DOHH2 (cell line): ENCODE measurements around the gene ZNF670.

Source experiments
- H3F3A ChIP-seq: fragments of 200-600 bp; sonication (generic), shearing (Covaris generic); 2 replicates; pipeline ENCODE4 v1.6.0; 2016; ENCODE audit warnings: antibody characterized with exemption, mild to moderate bottlenecking; ENCODE audit not compliant: control insufficient read depth, insufficient read depth
- H3K27ac ChIP-seq: fragments of 200-600 bp; sonication (generic); 2 replicates; pipeline ENCODE4 v1.5.1; 2014; ENCODE audit warnings: low read depth, mild to moderate bottlenecking, low read length, moderate library complexity
- H3K27me3 ChIP-seq: fragments of 200-600 bp; sonication (generic); 2 replicates; pipeline ENCODE4 v1.6.1; 2014; ENCODE audit warnings: mild to moderate bottlenecking, low read length, mixed read lengths; ENCODE audit not compliant: control insufficient read depth
- H3K36me3 ChIP-seq: fragments of 200-600 bp; sonication (generic); 2 replicates; pipeline ENCODE4 v1.6.1; 2014; ENCODE audit warnings: mild to moderate bottlenecking, low read length, moderate library complexity, mixed read lengths; ENCODE audit not compliant: control insufficient read depth
- H3K4me1 ChIP-seq: fragments of 200-600 bp; sonication (generic); 2 replicates; pipeline ENCODE4 v1.6.1; 2014; ENCODE audit warnings: mild to moderate bottlenecking, low read length, mixed read lengths; ENCODE audit not compliant: control insufficient read depth
- H3K4me2 ChIP-seq: fragments of 200-600 bp; sonication (generic); 2 replicates; pipeline ENCODE4 v1.6.0; 2014; ENCODE audit warnings: mild to moderate bottlenecking, low read length, moderate library complexity
- H3K4me3 ChIP-seq: fragments of 200-600 bp; sonication (generic); 2 replicates; pipeline ENCODE4 v1.5.1; 2014; ENCODE audit warnings: mild to moderate bottlenecking, low read length, mixed read lengths
- H3K79me2 ChIP-seq: fragments of 200-600 bp; sonication (generic); 2 replicates; pipeline ENCODE4 v1.6.1; 2014; ENCODE audit warnings: mild to moderate bottlenecking, low read length, mixed read lengths; ENCODE audit not compliant: control insufficient read depth
- H3K9me2 ChIP-seq: fragments of 200-600 bp; sonication (generic); replicated peaks from 2 replicates; pipeline ENCODE4 v1.6.1; 2014; ENCODE audit warnings: mild to moderate bottlenecking, low read length, mixed read lengths; ENCODE audit not compliant: control insufficient read depth
- H3K9me3 ChIP-seq: fragments of 200-600 bp; sonication (generic); 2 replicates; pipeline ENCODE4 v1.6.1; 2014; ENCODE audit warnings: antibody characterized with exemption, low read length, mixed read lengths; ENCODE audit not compliant: control insufficient read depth, insufficient read depth
- H4K20me1 ChIP-seq: fragments of 200-600 bp; sonication (generic); 2 replicates; pipeline ENCODE4 v1.6.0; 2014; ENCODE audit warnings: low read depth, mild to moderate bottlenecking, antibody characterized with exemption, low read length, moderate library complexity; ENCODE audit not compliant: control insufficient read depth, insufficient read depth
- EZH2phosphoT487 ChIP-seq: fragments of 200-600 bp; sonication (generic); IDR thresholded peaks from 2 replicates; pipeline ENCODE4 v1.6.1; 2017; ENCODE audit warnings: borderline replicate concordance, mild to moderate bottlenecking, antibody characterized with exemption, low read length, moderate library complexity, mixed read lengths
- TF ChIP-seq, protein P1 (sequence below): fragments of 200-600 bp; sonication (generic); IDR thresholded peaks from one replicate; pipeline ENCODE4 v1.5.1; 2014; ENCODE audit warnings: antibody characterized with exemption, mild to moderate bottlenecking, low read depth, low read length; ENCODE audit not compliant: poor library complexity, severe bottlenecking

The ZNF670 gene

DNA sequence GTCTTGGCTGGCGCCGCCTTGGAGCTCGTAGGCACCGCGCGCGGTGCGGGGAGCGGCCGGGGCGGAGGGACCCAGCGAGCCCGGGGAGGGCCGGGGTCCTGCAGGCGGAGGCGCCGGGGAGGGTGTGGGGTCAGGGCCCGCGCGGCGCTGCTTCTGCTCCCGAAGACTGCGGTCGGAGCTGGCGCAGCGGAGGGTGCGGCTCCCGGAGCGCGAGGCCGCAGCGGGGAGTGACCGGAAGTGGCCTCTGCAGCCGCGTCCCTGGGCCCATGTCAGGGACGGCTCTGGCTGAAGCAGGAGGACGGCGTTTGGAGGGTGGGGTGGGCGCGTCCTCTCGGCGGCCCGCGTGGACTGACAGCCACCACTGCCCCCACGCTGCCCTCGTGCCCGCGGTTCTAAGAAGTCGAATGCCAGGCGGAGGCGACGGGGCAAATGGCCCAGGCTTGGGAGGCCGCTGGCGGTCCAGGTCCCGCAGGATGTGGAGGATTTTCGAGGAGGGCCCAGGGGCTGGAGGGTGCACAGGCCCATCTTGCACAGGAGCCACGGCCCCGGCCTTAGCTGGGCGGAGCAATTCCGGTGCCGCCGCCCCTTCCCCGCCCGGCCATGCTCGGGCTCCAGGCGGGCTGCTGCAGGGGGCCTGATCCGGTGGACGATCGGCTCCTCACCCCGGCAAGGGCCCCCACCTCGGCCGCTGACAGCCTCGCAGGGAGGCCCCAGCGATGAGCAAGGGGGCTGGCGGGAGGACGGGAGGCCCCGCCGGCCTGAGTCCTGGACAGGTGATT lies 33.3 kb upstream of the ZNF670 start:
- Histone ChIP-seq H3K9me3 (peaks cover 3% of the 10 kb centered on the region; the same call in 1 of the 2 replicates), H3K27me3 (no peaks in the 10 kb centered on the region), H3K79me2 (no peaks in the 10 kb centered on the region), H3K9me2 (no peaks in the 10 kb centered on the region), H4K20me1 (no peaks in the 10 kb centered on the region), H3K4me3 (no peak overlapping the region), H3K36me3 (no peaks in the 10 kb centered on the region), H3K4me2 (no peak overlapping the region), H3K4me1 (no peaks in the 10 kb centered on the region), H3K27ac (no peak overlapping the region), H3F3A (no peaks in the 10 kb centered on the region)
- no peak for TF ChIP-seq EZH2phosphoT487
- TF ChIP-seq, protein P1, sequence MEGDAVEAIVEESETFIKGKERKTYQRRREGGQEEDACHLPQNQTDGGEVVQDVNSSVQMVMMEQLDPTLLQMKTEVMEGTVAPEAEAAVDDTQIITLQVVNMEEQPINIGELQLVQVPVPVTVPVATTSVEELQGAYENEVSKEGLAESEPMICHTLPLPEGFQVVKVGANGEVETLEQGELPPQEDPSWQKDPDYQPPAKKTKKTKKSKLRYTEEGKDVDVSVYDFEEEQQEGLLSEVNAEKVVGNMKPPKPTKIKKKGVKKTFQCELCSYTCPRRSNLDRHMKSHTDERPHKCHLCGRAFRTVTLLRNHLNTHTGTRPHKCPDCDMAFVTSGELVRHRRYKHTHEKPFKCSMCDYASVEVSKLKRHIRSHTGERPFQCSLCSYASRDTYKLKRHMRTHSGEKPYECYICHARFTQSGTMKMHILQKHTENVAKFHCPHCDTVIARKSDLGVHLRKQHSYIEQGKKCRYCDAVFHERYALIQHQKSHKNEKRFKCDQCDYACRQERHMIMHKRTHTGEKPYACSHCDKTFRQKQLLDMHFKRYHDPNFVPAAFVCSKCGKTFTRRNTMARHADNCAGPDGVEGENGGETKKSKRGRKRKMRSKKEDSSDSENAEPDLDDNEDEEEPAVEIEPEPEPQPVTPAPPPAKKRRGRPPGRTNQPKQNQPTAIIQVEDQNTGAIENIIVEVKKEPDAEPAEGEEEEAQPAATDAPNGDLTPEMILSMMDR: no peak

DNA sequence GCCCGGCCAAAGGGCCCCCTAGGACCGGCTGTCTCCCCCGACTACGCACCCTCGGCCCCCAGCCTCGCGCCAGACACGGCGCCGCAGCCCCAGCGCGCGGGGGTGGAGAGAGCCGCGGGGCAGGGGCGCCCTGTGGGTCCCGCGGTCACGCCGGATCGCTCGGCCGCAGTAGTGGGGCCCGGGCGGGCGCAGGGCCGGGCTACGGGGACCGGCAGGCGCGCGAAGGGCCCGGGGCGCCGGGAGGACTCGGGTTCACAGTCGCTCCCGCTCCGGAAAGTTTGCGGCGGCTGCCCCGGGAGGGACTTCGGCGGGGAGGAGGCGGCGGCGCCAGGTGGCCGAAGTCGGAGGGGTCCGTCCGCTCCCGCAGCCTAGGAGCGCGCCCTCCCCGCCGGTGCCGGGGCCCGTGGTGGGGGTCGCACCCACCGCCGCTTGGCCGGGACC lies 32.7 kb upstream of the ZNF670 start:
- no peaks in the 10 kb centered on the region for H3K4me1 ChIP-seq
- no peaks in the 10 kb centered on the region for H4K20me1 ChIP-seq
- no peaks in the 10 kb centered on the region for H3K36me3 ChIP-seq
- no peak overlapping the region for H3K4me3 ChIP-seq
- H3F3A ChIP-seq: no peaks in the 10 kb centered on the region
- H3K27me3 ChIP-seq: no peaks in the 10 kb centered on the region
- H3K9me2 ChIP-seq: no peaks in the 10 kb centered on the region
- peaks cover 3% of the 10 kb centered on the region; the same call in 1 of the 2 replicates for H3K9me3 ChIP-seq
- TF ChIP-seq, protein P1: no peak
- TF ChIP-seq EZH2phosphoT487: no peak
- H3K4me2 ChIP-seq: no peak overlapping the region
- H3K79me2 ChIP-seq: no peaks in the 10 kb centered on the region
- no peak overlapping the region for H3K27ac ChIP-seq

- Histone ChIP-seq H3F3A (no peaks in the 10 kb centered on the region), H3K4me1 (no peaks in the 10 kb centered on the region), H3K4me3 (no peak overlapping the region), H3K36me3 (no peaks in the 10 kb centered on the region), H3K9me3 (peaks cover 3% of the 10 kb centered on the region), H3K27me3 (no peaks in the 10 kb centered on the region), H3K79me2 (no peaks in the 10 kb centered on the region), H3K27ac (no peak overlapping the region), H3K9me2 (no peaks in the 10 kb centered on the region), H3K4me2 (no peak overlapping the region), H4K20me1 (no peaks in the 10 kb centered on the region)
- TF ChIP-seq, protein P1: no peak
- no peak for TF ChIP-seq EZH2phosphoT487
Observed at GRCh38 chr1:247110627-247111258, 32.1 kb upstream of the ZNF670 start.
